ENCODE results near the gene NPLOC4.
A peak's percentile ranks its signal among the peaks of the same experiment; 100 is the strongest.
"Not testable (repeated sequence)": the region's sequence is repeated elsewhere in the genome, so short reads cannot be mapped to it uniquely, and the experiment has no call there.

The NPLOC4 gene

GRCh38 chr17:81533339-81534141 is 103.4 kb downstream of the NPLOC4 start:
- DNase-seq (ENCODE audit: low read depth) = no peak

- no peak for DNase-seq (ENCODE audit: low read depth)
These were observed 104.2 kb downstream of the NPLOC4 start for GRCh38 chr17:81532490-81533287.

GRCh38 chr17:81531998-81532404 is 104.9 kb downstream of the NPLOC4 start:
- not testable (repeated sequence) for DNase-seq (ENCODE audit: low read depth)

- DNase-seq (ENCODE audit: low read depth) = not testable (repeated sequence)
These were observed 105.9 kb downstream of the NPLOC4 start for GRCh38 chr17:81531013-81531412.

- DNase-seq (ENCODE audit: low read depth) = no peak
These were observed 107.5 kb downstream of the NPLOC4 start for GRCh38 chr17:81529437-81529803.

- no peak for DNase-seq (ENCODE audit: low read depth)
These were observed 108.1 kb downstream of the NPLOC4 start for GRCh38 chr17:81528651-81529436.

GRCh38 chr17:81528384-81528650 is 108.6 kb downstream of the NPLOC4 start:
- DNase-seq (ENCODE audit: low read depth) = no peak

- DNase-seq (ENCODE audit: low read depth) = no peak
These were observed 109.1 kb downstream of the NPLOC4 start, which contains the start of gene FSCN2 for GRCh38 chr17:81527591-81528383. TSS of gene FSCN2 (plus strand) at chr17:81528377. CDS start at chr17:81528532, 155 bp downstream.

- no peak for DNase-seq (ENCODE audit: low read depth)
These were observed 110.0 kb downstream of the NPLOC4 start for GRCh38 chr17:81526662-81527571.

GRCh38 chr17:81524865-81525159 is 112.1 kb downstream of the NPLOC4 start:
- no peak for DNase-seq (ENCODE audit: low read depth)

- DNase-seq (ENCODE audit: low read depth) = no peak
These were observed 112.7 kb downstream of the NPLOC4 start for GRCh38 chr17:81524039-81524864.

- DNase-seq (ENCODE audit: low read depth) = no peak
These were observed 113.4 kb downstream of the NPLOC4 start for GRCh38 chr17:81523402-81524038.

GRCh38 chr17:81522491-81523401 is 114.2 kb downstream of the NPLOC4 start:
- peak; percentile 51 for DNase-seq (ENCODE audit: low read depth)

- DNase-seq (ENCODE audit: low read depth) = no peak
These were observed 116.7 kb downstream of the NPLOC4 start for GRCh38 chr17:81520021-81520901.

- DNase-seq (ENCODE audit: low read depth) = no peak
These were observed 117.5 kb downstream of the NPLOC4 start for GRCh38 chr17:81519284-81520020.

- DNase-seq (ENCODE audit: low read depth) = peak; percentile 25
These were observed 118.1 kb downstream of the NPLOC4 start for GRCh38 chr17:81518785-81519283.
